H1 (cell line): ENCODE results near the gene STXBP4. TPM values are rescaled to one million over a fixed set of nuclear protein-coding genes. Genes with fewer than 3 reads are reported as not detected.

Experiments
- CTCF ChIA-PET: fragments of 300-600 bp; sonication (Branson Sonifier 250); formaldehyde crosslinking; loops from one replicate; lab custom pipeline; 2021; ENCODE audit not compliant: partially characterized antibody; lab: Charles Lee
- POLR2A ChIA-PET: fragments of 300-600 bp; sonication (Branson Sonifier 250); formaldehyde crosslinking; loops from one replicate; lab custom pipeline; 2021; ENCODE audit warnings: inconsistent platforms; ENCODE audit not compliant: partially characterized antibody; lab: Charles Lee
- DNase-seq, 2 experiments: peaks; one replicate each; pipeline versions ENCODE4 v3.0.0 to v3.0.0-alpha.2; 2010 to 2022; ENCODE audit warnings: low spot score in 2 of 2, low read depth in 1 of 2, mixed read lengths in 1 of 2
- FAIRE-seq: peaks from 2 replicates; lab custom pipeline; 2011; peaks lifted over from hg19 to GRCh38; lab: Jason Lieb, UNC
- H2AFZ ChIP-seq: 2 replicates; pipeline ENCODE4 v1.8.1; 2012; ENCODE audit warnings: low read length, inconsistent platforms
- H2AK5ac ChIP-seq: 2 replicates; pipeline ENCODE4 v1.6.1; 2013; ENCODE audit warnings: low read depth, low read length
- H2BK120ac ChIP-seq: replicated peaks from 2 replicates; pipeline ENCODE3; 2013; ENCODE audit warnings: low read depth, low read length, inconsistent platforms
- H2BK12ac ChIP-seq: 2 replicates; pipeline ENCODE4 v1.6.1; 2013; ENCODE audit warnings: low read depth, low read length
- H2BK15ac ChIP-seq: 2 replicates; pipeline ENCODE4 v1.6.1; 2013; ENCODE audit warnings: low read length
- H2BK20ac ChIP-seq: 2 replicates; pipeline ENCODE4 v1.6.1; 2013; ENCODE audit warnings: low read length
- H2BK5ac ChIP-seq: 2 replicates; pipeline ENCODE4 v1.6.1; 2013; ENCODE audit warnings: low read depth, low read length
- H3K14ac ChIP-seq: 2 replicates; pipeline ENCODE4 v1.6.1; 2013; ENCODE audit warnings: inconsistent platforms; ENCODE audit not compliant: insufficient read length
- H3K18ac ChIP-seq: 2 replicates; pipeline ENCODE4 v1.6.1; 2013; ENCODE audit warnings: low read length; ENCODE audit errors: extremely low read depth
- H3K23ac ChIP-seq: 2 replicates; pipeline ENCODE4 v1.6.1; 2013; ENCODE audit warnings: inconsistent platforms; ENCODE audit not compliant: insufficient read length
- H3K23me2 ChIP-seq: 2 replicates; pipeline ENCODE4 v1.6.1; 2013; ENCODE audit warnings: low read depth, low read length
- H3K27ac ChIP-seq: 2 replicates; pipeline ENCODE4 v1.6.1; 2011; ENCODE audit warnings: low read depth, low read length, inconsistent platforms
- H3K27me3 ChIP-seq, 4 experiments: replicated peaks in 1 of 4; 1 replicate in 1 of 4; 2 replicates in 3 of 4; pipeline versions ENCODE4 v1.6.1 to v1.8.1; 2011 to 2013; ENCODE audit warnings: low read length in 3 of 4, mild to moderate bottlenecking in 3 of 4, inconsistent platforms in 2 of 4, mixed read lengths in 2 of 4, moderate library complexity in 1 of 4; ENCODE audit not compliant: control insufficient read depth in 3 of 4, insufficient read depth in 3 of 4; ENCODE audit errors: extremely low read depth in 1 of 4
- H3K36me3 ChIP-seq, 4 experiments: 2 replicates each; pipeline versions ENCODE4 v1.6.1 to v1.8.1; 2011 to 2013; ENCODE audit warnings: mild to moderate bottlenecking in 4 of 4, low read length in 3 of 4, moderate library complexity in 2 of 4, control low read depth in 1 of 4, inconsistent platforms in 1 of 4; ENCODE audit not compliant: insufficient read depth in 4 of 4, control insufficient read depth in 2 of 4
- H3K4ac ChIP-seq: replicated peaks from 2 replicates; pipeline ENCODE3; 2013; ENCODE audit warnings: low read length, low read depth, mixed read lengths, inconsistent platforms; ENCODE audit not compliant: insufficient read length
- H3K4me1 ChIP-seq, 4 experiments: replicated peaks in 1 of 4; 1 replicate in 1 of 4; 2 replicates in 3 of 4; pipeline versions ENCODE4 v1.6.1 to v1.8.1; 2011 to 2013; ENCODE audit warnings: low read length in 3 of 4, inconsistent platforms in 2 of 4, mixed read lengths in 1 of 4; ENCODE audit not compliant: insufficient read depth in 4 of 4, control insufficient read depth in 3 of 4
- H3K4me2 ChIP-seq, 2 experiments: 2 replicates each; pipeline versions ENCODE4 v1.6.1 to v1.8.1; 2011 to 2013; ENCODE audit warnings: low read depth in 2 of 2, low read length in 2 of 2, control low read depth in 1 of 2, inconsistent platforms in 1 of 2, mild to moderate bottlenecking in 1 of 2; ENCODE audit not compliant: insufficient read depth in 1 of 2
- H3K4me3 ChIP-seq, 4 experiments: fragments of 200-600, 300-600 bp in 1 of 4; sonication (generic), shearing (Covaris generic), sonication (Bioruptor Twin) in 1 of 4; 2 replicates each; pipeline versions ENCODE4 v1.5.1 to v1.8.1; 2011 to 2016; ENCODE audit warnings: low read length in 4 of 4, low read depth in 3 of 4, control low read depth in 2 of 4, inconsistent platforms in 2 of 4, mild to moderate bottlenecking in 2 of 4, mixed read lengths in 1 of 4, moderate library complexity in 1 of 4; ENCODE audit not compliant: insufficient read depth in 2 of 4; ENCODE audit errors: extremely low read depth in 1 of 4
- H3K56ac ChIP-seq: replicated peaks from 2 replicates; pipeline ENCODE3; 2013; ENCODE audit warnings: low read depth, mild to moderate bottlenecking, mixed read lengths, low read length, inconsistent platforms; ENCODE audit not compliant: insufficient read length
- H3K79me1 ChIP-seq: 2 replicates; pipeline ENCODE4 v1.6.1; 2013; ENCODE audit warnings: low read depth, low read length, control low read depth
- H3K79me2 ChIP-seq, 2 experiments: 2 replicates each; pipeline versions ENCODE4 v1.6.1 to v1.8.1; 2012 to 2013; ENCODE audit warnings: low read length in 2 of 2, mild to moderate bottlenecking in 2 of 2, inconsistent platforms in 1 of 2; ENCODE audit not compliant: insufficient read depth in 2 of 2, control insufficient read depth in 1 of 2
- H3K9ac ChIP-seq, 4 experiments: replicated peaks in 1 of 4; 1 replicate in 1 of 4; 2 replicates in 3 of 4; pipeline versions ENCODE4 v1.6.1 to v1.8.1; 2011 to 2013; ENCODE audit warnings: low read depth in 3 of 4, low read length in 3 of 4, control low read depth in 2 of 4, mild to moderate bottlenecking in 2 of 4, moderate library complexity in 2 of 4, inconsistent platforms in 1 of 4; ENCODE audit errors: extremely low read depth in 1 of 4
- H3K9me3 ChIP-seq, 2 experiments: 2 replicates each; pipeline versions ENCODE4 v1.6.1 to v1.8.1; 2012 to 2013; ENCODE audit warnings: mild to moderate bottlenecking in 2 of 2, moderate library complexity in 2 of 2, control low read depth in 1 of 2, inconsistent platforms in 1 of 2, low read depth in 1 of 2, low read length in 1 of 2, mixed read lengths in 1 of 2; ENCODE audit not compliant: insufficient read depth in 2 of 2
- H4K20me1 ChIP-seq, 2 experiments: replicated peaks in 1 of 2; 2 replicates each; pipeline versions ENCODE3 to v1.8.1; 2011 to 2013; ENCODE audit warnings: inconsistent platforms in 2 of 2, low read length in 2 of 2, mild to moderate bottlenecking in 1 of 2; ENCODE audit not compliant: insufficient read depth in 2 of 2, control insufficient read depth in 1 of 2
- H4K5ac ChIP-seq: 2 replicates; pipeline ENCODE4 v1.6.1; 2013; ENCODE audit warnings: low read length, low read depth, mixed read lengths, inconsistent platforms; ENCODE audit not compliant: insufficient read length
- H4K8ac ChIP-seq: 2 replicates; pipeline ENCODE4 v1.8.0; 2013; ENCODE audit warnings: mild to moderate bottlenecking, moderate library complexity, low read length, inconsistent platforms; ENCODE audit not compliant: insufficient read depth; ENCODE audit errors: extremely low read depth
- H4K91ac ChIP-seq: replicated peaks from 2 replicates; pipeline ENCODE3; 2013; ENCODE audit warnings: low read length, mixed read lengths, inconsistent platforms; ENCODE audit not compliant: insufficient read length
- BRCA1 ChIP-seq: IDR thresholded peaks from 2 replicates; pipeline ENCODE4 v1.6.1; 2012; ENCODE audit warnings: low read depth, low read length, improper control_type of control experiment
- CREB1 ChIP-seq: IDR thresholded peaks from 2 replicates; pipeline ENCODE4 v1.6.1; 2012; ENCODE audit warnings: inconsistent platforms
- CTCF ChIP-seq, 3 experiments: IDR thresholded peaks; 1 replicate in 2 of 3; 2 replicates in 1 of 3; pipeline versions ENCODE4 v1.5.1 to v1.6.1; 2011; ENCODE audit warnings: low read length in 3 of 3, mild to moderate bottlenecking in 3 of 3, inconsistent platforms in 2 of 3, low read depth in 1 of 3, moderate library complexity in 1 of 3; ENCODE audit not compliant: insufficient read depth in 1 of 3; ENCODE audit errors: control extremely low read depth in 1 of 3
- E2F6 ChIP-seq: IDR thresholded peaks from 2 replicates; pipeline ENCODE4 v1.6.1; 2012; ENCODE audit warnings: inconsistent platforms
- HDAC2 ChIP-seq, 2 experiments: fragments of 300-600 bp in 1 of 2; sonication (generic) in 1 of 2; IDR thresholded peaks; 2 replicates each; pipeline ENCODE4 v1.6.1; 2011 to 2012; ENCODE audit warnings: low read depth in 2 of 2, low read length in 2 of 2, mild to moderate bottlenecking in 2 of 2, moderate library complexity in 2 of 2, borderline replicate concordance in 1 of 2, inconsistent platforms in 1 of 2
- KDM5A ChIP-seq: fragments of 200-600 bp; IDR thresholded peaks from 2 replicates; pipeline ENCODE4 v1.7.1; 2012; ENCODE audit warnings: mild to moderate bottlenecking, low read length, inconsistent platforms, mixed read lengths
- SAP30 ChIP-seq: fragments of 300-600 bp; sonication (generic); IDR thresholded peaks from 2 replicates; pipeline ENCODE4 v1.7.1; 2012; ENCODE audit warnings: low read length, moderate library complexity, mild to moderate bottlenecking, inconsistent platforms; ENCODE audit not compliant: insufficient read depth, insufficient replicate concordance
- SP1 ChIP-seq: IDR thresholded peaks from 2 replicates; pipeline ENCODE4 v1.6.1; 2011; ENCODE audit warnings: low read depth, low read length
- SP4 ChIP-seq: IDR thresholded peaks from 2 replicates; pipeline ENCODE4 v1.6.1; 2012; ENCODE audit warnings: low read length, inconsistent platforms
- TBP ChIP-seq: IDR thresholded peaks from 2 replicates; pipeline ENCODE4 v1.6.1; 2011; ENCODE audit warnings: low read depth, low read length, improper control_type of control experiment
- WGBS, 2 experiments: shearing (Covaris generic) in 1 of 2; methylation state at CpG; one replicate each; pipeline versions ENCODE4 v1.1.6 to v1.1.7; 2013 to 2015; ENCODE audit warnings: low lambda C conversion rate in 2 of 2, mixed read lengths in 2 of 2, inconsistent platforms in 1 of 2, low coverage in 1 of 2, missing lambda C conversion rate in 1 of 2; ENCODE audit not compliant: insufficient replicate concordance in 2 of 2, insufficient coverage in 1 of 2, insufficient read length in 1 of 2; ENCODE audit errors: extremely low coverage in 1 of 2, missing lambda C conversion rate in 1 of 2; 5-methylcytosine and 5-hydroxymethylcytosine counted together
- polyA plus RNA-seq, 7 experiments: library from polyadenylated mRNA; depleted of rRNA in 3 of 7; stranded (reverse) in 5 of 7; unstranded in 2 of 7; fragments of >200 nt in 5 of 7; fragments of 200-250 nt in 2 of 7; gene quantifications; 1 replicate in 5 of 7; 2 replicates in 1 of 7; 4 replicates in 1 of 7; pipeline versions ENCODE4 v1.2.1 to v1.2.3, GENCODE V29; 2011 to 2013; ENCODE audit warnings: missing spikeins in 2 of 7, mixed read lengths in 2 of 7
- total RNA-seq: library from RNA; stranded (reverse); fragmentation: NEBNext Ultra II Directional; extraction: Animal tissue kit (Norgen Biotek cat#: 25700); gene quantifications from 2 replicates; pipeline ENCODE4 v1.2.1, GENCODE V29; 2021

The STXBP4 gene
- total and polyA plus RNA-seq, 2 of the 8 experiments (the other 6 are each of a cell fraction or from before 2014, with no cell fraction given), result 3.2 to 18.5 TPM

- Histone ChIP-seq H2AK5ac (no peak overlapping the region), H2BK20ac (no peak overlapping the region), H2BK5ac (no peak overlapping the region), H2AFZ (no peak overlapping the region), H3K18ac (no peak overlapping the region), H3K27ac (no peak overlapping the region), H3K4me2 (no peak overlapping the region), H2BK12ac (no peak overlapping the region), H3K9me3 (no peaks in the 10 kb centered on the region), H4K8ac (no peak overlapping the region), H3K4ac (no peak overlapping the region), H3K4me1 (no peaks in the 10 kb centered on the region), H2BK15ac (no peak overlapping the region), H3K56ac (no peak overlapping the region), H3K79me2 (no peaks in the 10 kb centered on the region), H4K5ac (no peak overlapping the region), H3K14ac (no peak overlapping the region), H4K91ac (no peak overlapping the region), H2BK120ac (no peak overlapping the region), H3K27me3 (peaks cover 0 to 2% (median 0%) of the 10 kb centered on the region in 4 experiments; a peak in 1 of 7 replicates), H3K23ac (no peak overlapping the region), H4K20me1 (no peaks in the 10 kb centered on the region), H3K79me1 (no peaks in the 10 kb centered on the region), H3K9ac (no peak overlapping the region), H3K23me2 (no peaks in the 10 kb centered on the region), H3K36me3 (no peaks in the 10 kb centered on the region), H3K4me3 (no peak overlapping the region)
- ChIA-PET CTCF (no interaction called here), POLR2A (no interaction called here)
- DNase-seq (no peak), FAIRE-seq (no peak)
- 96% methylated on average over 2 of the region's 2 CpGs; no CpG with 5 or more reads in 1 of the 2 experiments for WGBS, 2 experiments
- TF ChIP-seq BRCA1 (no peak), HDAC2 (IDR thresholded peaks at IDR 0.05; ENCODE audit: borderline replicate concordance in 1 of 2, low read depth in 2 of 2, low read length in 2 of 2) (no peak), SAP30 (no peak), CTCF (IDR thresholded peaks at IDR 0.05; ENCODE audit: control extremely low read depth in 1 of 3, insufficient read depth in 1 of 3, low read depth in 1 of 3, low read length in 3 of 3) (no peak), E2F6 (no peak), TBP (no peak), SP1 (no peak), KDM5A (no peak), CREB1 (no peak), SP4 (no peak)
These were observed 189.9 kb downstream of the STXBP4 start for GRCh38 chr17:55158439-55158838.
